CD14-positive monocyte (primary cell): Measurements from ENCODE around the gene CETP. TPM values are rescaled to one million over a fixed set of nuclear protein-coding genes. Genes with fewer than 3 reads are reported as not detected.

Experiments
- DNase-seq, 3 donors: peaks; one replicate each; pipeline ENCODE4 v3.0.0-alpha.2; 2011 to 2022
- H2AFZ ChIP-seq: 2 replicates; pipeline ENCODE4 v1.6.0; 2012; ENCODE audit warnings: mild to moderate bottlenecking, low read depth, low read length, inconsistent platforms; ENCODE audit not compliant: insufficient read depth, poor library complexity, severe bottlenecking
- H3K27ac ChIP-seq, 2 donors: 1 replicate in 1 of 2; 2 replicates in 1 of 2; pipeline ENCODE4 v1.5.1; 2012 to 2013; ENCODE audit warnings: low read length in 2 of 2, control low read depth in 1 of 2, inconsistent platforms in 1 of 2, low read depth in 1 of 2, mild to moderate bottlenecking in 1 of 2
- H3K27me3 ChIP-seq, 2 donors: one replicate each; pipeline versions ENCODE4 v1.6.0 to v1.6.1; 2011 to 2013; ENCODE audit warnings: low read length in 2 of 2; ENCODE audit not compliant: control insufficient read depth in 2 of 2, insufficient read depth in 2 of 2
- H3K36me3 ChIP-seq, 2 donors: replicated peaks in 1 of 2; 1 replicate in 1 of 2; 2 replicates in 1 of 2; pipeline versions ENCODE4 v1.5.1 to v1.6.1; 2012 to 2013; ENCODE audit warnings: low read length in 2 of 2, control low read depth in 1 of 2, inconsistent platforms in 1 of 2, mild to moderate bottlenecking in 1 of 2; ENCODE audit not compliant: insufficient read depth in 2 of 2, control insufficient read depth in 1 of 2
- H3K4me1 ChIP-seq, 2 donors: 1 replicate in 1 of 2; 2 replicates in 1 of 2; pipeline versions ENCODE4 v1.5.1 to v1.6.1; 2012 to 2013; ENCODE audit warnings: low read length in 2 of 2, control low read depth in 1 of 2, inconsistent platforms in 1 of 2, mild to moderate bottlenecking in 1 of 2, moderate library complexity in 1 of 2; ENCODE audit not compliant: insufficient read depth in 2 of 2, control insufficient read depth in 1 of 2
- H3K4me2 ChIP-seq: replicated peaks from 2 replicates; pipeline ENCODE3; 2012; ENCODE audit warnings: low read length, moderate library complexity, mild to moderate bottlenecking; ENCODE audit not compliant: poor library complexity, severe bottlenecking; ENCODE audit errors: extremely low read depth
- H3K4me3 ChIP-seq, 3 experiments: fragments of 200-600 bp in 1 of 3; sonication (generic) in 1 of 3; replicated peaks in 1 of 3; 1 replicate in 2 of 3; 2 replicates in 1 of 3; pipeline ENCODE4 v1.5.1; 2011 to 2013; ENCODE audit warnings: low read length in 3 of 3, mild to moderate bottlenecking in 3 of 3, control low read depth in 2 of 3, low read depth in 2 of 3, inconsistent platforms in 1 of 3, moderate library complexity in 1 of 3
- H3K79me2 ChIP-seq: 2 replicates; pipeline ENCODE4 v1.6.0; 2012; ENCODE audit warnings: mild to moderate bottlenecking, control low read depth, inconsistent platforms, low read length, moderate library complexity; ENCODE audit not compliant: insufficient read depth
- H3K9ac ChIP-seq: 2 replicates; pipeline ENCODE4 v1.6.0; 2017; ENCODE audit warnings: low read length, mild to moderate bottlenecking; ENCODE audit not compliant: insufficient read depth, poor library complexity, severe bottlenecking
- H3K9me3 ChIP-seq, 2 donors: replicated peaks in 1 of 2; 1 replicate in 1 of 2; 2 replicates in 1 of 2; pipeline versions ENCODE4 v1.5.1 to v1.6.1; 2012 to 2013; ENCODE audit warnings: low read length in 2 of 2, control low read depth in 1 of 2; ENCODE audit not compliant: control insufficient read depth in 1 of 2, insufficient read depth in 1 of 2
- H4K20me1 ChIP-seq: 2 replicates; pipeline ENCODE4 v1.6.0; 2012; ENCODE audit warnings: mild to moderate bottlenecking, low read length, control low read depth, moderate library complexity; ENCODE audit not compliant: insufficient read depth
- H3K27ac Mint-ChIP-seq, 7 donors: one replicate each; pipeline ENCODE4 v1.8.0; 2020; ENCODE audit warnings: mild to moderate bottlenecking in 7 of 7, mixed read lengths in 7 of 7, moderate library complexity in 6 of 7, inconsistent platforms in 2 of 7
- H3K27me3 Mint-ChIP-seq, 3 donors: one replicate each; pipeline ENCODE4 v1.8.0; 2021 to 2022; ENCODE audit warnings: low read depth in 3 of 3, mild to moderate bottlenecking in 3 of 3, mixed read lengths in 3 of 3, moderate library complexity in 3 of 3, inconsistent platforms in 1 of 3
- H3K36me3 Mint-ChIP-seq, 2 donors: one replicate each; pipeline ENCODE4 v1.8.0; 2020; ENCODE audit warnings: mixed read lengths in 2 of 2, inconsistent platforms in 1 of 2, mild to moderate bottlenecking in 1 of 2
- H3K4me1 Mint-ChIP-seq: one replicate; pipeline ENCODE4 v1.8.0; 2020; ENCODE audit warnings: mild to moderate bottlenecking, mixed read lengths
- H3K4me3 Mint-ChIP-seq, 2 donors: one replicate each; pipeline ENCODE4 v1.8.0; 2020; ENCODE audit warnings: mild to moderate bottlenecking in 2 of 2, mixed read lengths in 2 of 2, moderate library complexity in 1 of 2
- H3K9me3 Mint-ChIP-seq, 7 donors: one replicate each; pipeline ENCODE4 v1.8.0; 2020 to 2022; ENCODE audit warnings: mixed read lengths in 7 of 7, mild to moderate bottlenecking in 6 of 7, moderate library complexity in 6 of 7, inconsistent platforms in 2 of 7
- WGBS: methylation state at CpG from one replicate; pipeline ENCODE4 v1.1.5; 2013; ENCODE audit warnings: missing lambda C conversion rate; ENCODE audit not compliant: insufficient coverage; 5-methylcytosine and 5-hydroxymethylcytosine counted together
- intact Hi-C, 2 donors: fragments of 100-400 bp; cut with micrococcal nuclease; formaldehyde crosslinking; loops; one replicate each; pipeline versions ENCODE4 v1.15.0 to v1.15.1; 2023
- polyA plus RNA-seq, 3 donors: library from polyadenylated mRNA; depleted of rRNA in 1 of 3; unstranded in 2 of 3; stranded (reverse) in 1 of 3; fragments of 300-500 nt in 2 of 3; fragments of >200 nt in 1 of 3; fragmentation: Illumina TruSeq in 2 of 3; gene quantifications; 1 replicate in 2 of 3; 2 replicates in 1 of 3; pipeline ENCODE4 v1.2.3, GENCODE V29; 2012 to 2021
- TF ChIP-seq, protein P1 (sequence below): fragments of 200-600 bp; IDR thresholded peaks from one replicate; pipeline ENCODE4 v1.8.0; 2022; ENCODE audit warnings: antibody characterized with exemption, mild to moderate bottlenecking

CETP gene
- polyA plus RNA-seq, 3 donors: 0.61 to 2.1 (median 1.3) TPM

DNA sequence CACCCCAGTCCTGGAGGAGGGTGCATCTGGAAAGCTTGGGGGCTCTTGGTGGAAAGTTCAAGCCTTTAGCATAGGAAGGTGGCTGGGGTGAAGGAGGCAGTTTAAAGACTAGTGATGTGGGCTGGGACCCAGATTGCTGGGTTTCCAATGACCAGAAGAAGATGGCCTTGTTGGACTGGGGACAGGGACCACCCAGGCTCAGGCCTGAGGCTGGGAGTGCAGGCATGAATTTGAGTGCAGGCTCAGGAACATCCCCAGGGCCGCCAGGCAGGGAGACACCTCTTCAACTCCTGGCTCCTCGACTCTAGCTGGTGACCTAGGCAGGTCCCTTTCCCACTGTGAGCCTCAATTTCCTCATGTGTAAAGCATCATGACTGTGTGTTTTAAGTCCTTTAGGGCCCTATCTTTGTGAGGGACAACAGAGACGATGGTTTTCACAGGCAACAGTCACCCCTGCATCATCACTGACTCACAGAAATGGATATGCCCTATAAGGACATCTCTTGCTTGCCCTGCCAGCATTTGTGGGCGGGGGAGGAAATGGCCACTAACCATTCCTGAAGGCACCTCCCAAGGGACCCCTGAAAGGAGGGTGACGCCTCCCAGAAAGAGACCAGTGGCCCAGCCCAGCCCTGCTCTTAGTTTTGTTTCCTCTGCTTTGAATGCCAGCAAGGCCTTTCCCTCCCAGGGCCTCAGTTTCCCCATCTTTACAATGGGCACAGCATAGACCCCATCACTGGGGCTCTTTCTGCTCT is 38.7 kb downstream of the CETP start:
- Mint-ChIP-seq H3K27ac (peak overlapping the region; percentile 18 to 89 (median 74)), H3K36me3 (peaks cover 56 to 72% of the 10 kb centered on the region in 2 donors), H3K27me3 (peaks cover 0 to 1% (median 0%) of the 10 kb centered on the region in 3 donors), H3K9me3 (no peaks in the 10 kb centered on the region), H3K4me3 (no peak overlapping the region), H3K4me1 (peaks cover 62% of the 10 kb centered on the region)
- DNase-seq: peak in 1 of 3 donors; percentile 22
- 100% methylated on average over 3 of the region's 5 CpGs for WGBS
- Histone ChIP-seq H3K27ac (peak overlapping the region in 1 of 2 donors; percentile 42), H3K27me3 (no peaks in the 10 kb centered on the region), H3K4me3 (no peak overlapping the region), H3K4me1 (peaks cover 5 to 32% of the 10 kb centered on the region in 2 donors), H2AFZ (no peak overlapping the region), H4K20me1 (peaks cover 97% of the 10 kb centered on the region), H3K36me3 (peaks cover 9 to 71% of the 10 kb centered on the region in 2 donors), H3K9me3 (no peaks in the 10 kb centered on the region), H3K4me2 (no peak overlapping the region), H3K9ac (no peak overlapping the region), H3K79me2 (peaks cover 100% of the 10 kb centered on the region)
- intact Hi-C loops: no loop called here
- TF ChIP-seq, protein P1, sequence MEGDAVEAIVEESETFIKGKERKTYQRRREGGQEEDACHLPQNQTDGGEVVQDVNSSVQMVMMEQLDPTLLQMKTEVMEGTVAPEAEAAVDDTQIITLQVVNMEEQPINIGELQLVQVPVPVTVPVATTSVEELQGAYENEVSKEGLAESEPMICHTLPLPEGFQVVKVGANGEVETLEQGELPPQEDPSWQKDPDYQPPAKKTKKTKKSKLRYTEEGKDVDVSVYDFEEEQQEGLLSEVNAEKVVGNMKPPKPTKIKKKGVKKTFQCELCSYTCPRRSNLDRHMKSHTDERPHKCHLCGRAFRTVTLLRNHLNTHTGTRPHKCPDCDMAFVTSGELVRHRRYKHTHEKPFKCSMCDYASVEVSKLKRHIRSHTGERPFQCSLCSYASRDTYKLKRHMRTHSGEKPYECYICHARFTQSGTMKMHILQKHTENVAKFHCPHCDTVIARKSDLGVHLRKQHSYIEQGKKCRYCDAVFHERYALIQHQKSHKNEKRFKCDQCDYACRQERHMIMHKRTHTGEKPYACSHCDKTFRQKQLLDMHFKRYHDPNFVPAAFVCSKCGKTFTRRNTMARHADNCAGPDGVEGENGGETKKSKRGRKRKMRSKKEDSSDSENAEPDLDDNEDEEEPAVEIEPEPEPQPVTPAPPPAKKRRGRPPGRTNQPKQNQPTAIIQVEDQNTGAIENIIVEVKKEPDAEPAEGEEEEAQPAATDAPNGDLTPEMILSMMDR: no peak

DNA sequence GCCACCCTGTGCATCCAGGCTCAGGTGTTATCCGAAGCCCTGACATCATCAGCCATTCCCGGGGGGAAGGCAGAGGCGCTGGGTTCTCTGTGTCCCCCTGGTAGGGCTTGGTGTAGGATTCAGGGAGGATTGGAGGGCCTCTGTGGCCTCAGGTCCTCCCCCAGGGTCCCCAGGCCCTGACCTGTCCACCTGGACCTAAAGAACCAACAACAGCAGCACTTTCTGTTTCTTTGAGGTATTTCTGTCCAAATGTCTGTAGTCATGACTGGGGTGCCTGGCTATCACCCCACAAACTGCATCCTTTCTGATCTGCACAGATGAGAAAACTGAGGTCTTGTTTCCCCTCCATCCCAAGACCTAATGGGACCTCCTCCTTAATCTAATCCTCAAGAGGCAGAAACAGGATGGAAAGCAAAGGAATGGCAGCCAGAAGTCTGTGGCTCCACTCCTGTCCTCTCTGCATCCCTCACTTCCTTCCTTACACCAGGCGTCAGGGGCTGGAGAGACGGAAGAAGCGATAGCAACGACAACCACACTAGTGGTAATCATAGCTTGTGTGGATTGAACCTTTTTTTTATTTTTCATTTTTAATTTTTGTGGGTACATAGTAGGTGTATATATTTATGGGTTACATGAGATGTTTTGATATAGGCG is 39.4 kb downstream of the CETP start:
- H3K4me1 Mint-ChIP-seq: peaks cover 56% of the 10 kb centered on the region
- H2AFZ ChIP-seq: no peak overlapping the region
- intact Hi-C loops: no loop called here
- peaks cover 53 to 69% of the 10 kb centered on the region in 2 donors for H3K36me3 Mint-ChIP-seq
- TF ChIP-seq, protein P1: no peak
- H3K4me2 ChIP-seq: no peak overlapping the region
- H3K4me1 ChIP-seq: peaks cover 5 to 32% of the 10 kb centered on the region in 2 donors
- H3K9me3 Mint-ChIP-seq: no peaks in the 10 kb centered on the region
- peaks cover 0 to 1% (median 0%) of the 10 kb centered on the region in 3 donors for H3K27me3 Mint-ChIP-seq
- no peaks in the 10 kb centered on the region for H3K9me3 ChIP-seq
- H3K9ac ChIP-seq: no peak overlapping the region
- DNase-seq: no peak
- peak overlapping the region in 1 of 2 donors; percentile 42 for H3K27ac ChIP-seq
- peaks cover 9 to 71% of the 10 kb centered on the region in 2 donors for H3K36me3 ChIP-seq
- no peaks in the 10 kb centered on the region for H3K27me3 ChIP-seq
- peaks cover 97% of the 10 kb centered on the region for H4K20me1 ChIP-seq
- H3K79me2 ChIP-seq: peaks cover 100% of the 10 kb centered on the region
- WGBS: 100% methylated on average over 3 of the region's 8 CpGs
- no peak overlapping the region for H3K4me3 Mint-ChIP-seq
- H3K4me3 ChIP-seq: no peak overlapping the region
- peak overlapping the region in 4 of 7 donors; percentile 63 to 89 (median 76) for H3K27ac Mint-ChIP-seq
